ENCODE results near the gene METTL27. TPM values are rescaled to one million over a fixed set of nuclear protein-coding genes. Genes with fewer than 3 reads are reported as not detected.

METTL27 gene
- total and polyA plus RNA-seq, 9 of the 15 experiments (the other 6 are each of a cell fraction or from before 2014, with no cell fraction given) = 0.08 to 0.82 (median 0.33) TPM; not detected in 4

GRCh38 chr7:73888959-73889358 is 46.6 kb upstream of the METTL27 start (continued):
- no peak for TF ChIP-seq MGA (IDR thresholded peaks at IDR 0.05)
- peak; percentile 55 for TF ChIP-seq ZNF384 (IDR thresholded peaks at IDR 0.05; ENCODE audit: low read depth, low read length)
- no peak for TF ChIP-seq ZFP30 (CRISPR knock-in tag; IDR thresholded peaks at IDR 0.05; ENCODE audit: borderline replicate concordance)
- TF ChIP-seq MAX (CRISPR knock-in tag; IDR thresholded peaks at IDR 0.05) = 0 out of 2 replicates have a peak, but pooled peaks have one; percentile 20
- no peak for TF ChIP-seq ZC3H4 (CRISPR knock-in tag; IDR thresholded peaks at IDR 0.05; ENCODE audit: borderline replicate concordance)
- TF ChIP-seq NEUROD1 (IDR thresholded peaks at IDR 0.05; ENCODE audit: borderline replicate concordance, low read depth, low read length, partially characterized antibody) = no peak
- TF ChIP-seq IRF9 (tag; IDR thresholded peaks at IDR 0.05) = no peak
- no peak for TF ChIP-seq ZNF512 (tag; IDR thresholded peaks at IDR 0.05)
- no peak for TF ChIP-seq TARDBP (IDR thresholded peaks at IDR 0.05)
- no peak for TF ChIP-seq SP1 (CRISPR knock-in tag; IDR thresholded peaks at IDR 0.05)
- no peak for TF ChIP-seq HMG20B (CRISPR knock-in tag; IDR thresholded peaks at IDR 0.05)
- no peak for TF ChIP-seq ZNF134 (CRISPR knock-in tag; conservative IDR thresholded peaks at IDR 0.05)
- TF ChIP-seq FOXK1 (CRISPR knock-in tag; IDR thresholded peaks at IDR 0.05; ENCODE audit: borderline replicate concordance) = no peak
